ENCODE measurements around the gene GAS7. TPM values are rescaled to one million over a fixed set of nuclear protein-coding genes. Genes with fewer than 3 reads are reported as not detected.

Gene GAS7
- total RNA-seq, 1 experiment from 2014 or later, result 6.0 TPM

DNA sequence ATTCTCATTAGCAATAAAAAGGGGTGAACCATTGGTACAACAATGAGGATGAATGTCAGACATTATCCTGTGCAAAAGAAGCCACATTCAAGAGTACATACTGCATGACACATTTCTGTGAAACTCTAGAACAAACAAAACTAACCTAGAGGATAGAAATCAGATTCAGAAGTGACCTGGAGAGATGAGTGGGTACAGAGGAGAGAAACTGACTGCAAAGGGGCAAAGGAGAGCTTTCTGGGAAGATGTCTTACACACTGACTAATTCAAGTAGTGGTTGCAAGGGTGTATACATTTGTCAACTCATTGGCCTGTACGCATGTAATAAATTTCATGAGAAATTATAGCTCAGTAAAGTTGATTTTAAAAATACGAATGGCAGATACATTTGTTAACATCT, 115.6 kb downstream of the GAS7 start:
- no peak overlapping the region for H3K27ac Mint-ChIP-seq

More for the DNA sequence above, 115.6 kb downstream of the GAS7 start:
- H3K9ac ChIP-seq (ENCODE audit: extremely low read depth, insufficient read length, low read length), result no peak overlapping the region
- H3K27ac ChIP-seq (ENCODE audit: insufficient read length, low read depth, low read length), result no peak overlapping the region
- DNase-seq, result no peak
- no peak overlapping the region for H4K8ac ChIP-seq (replicated peaks; ENCODE audit: insufficient read length, low read depth, low read length)
- Mint-ChIP-seq H3K27me3 (ENCODE audit: low read depth) (no peaks in the 10 kb centered on the region), H3K4me3 (no peak overlapping the region), H3K9me3 (peaks cover 8 to 13% of the 10 kb centered on the region in 2 experiments), H3K36me3 (ENCODE audit: insufficient read depth in 1 of 3, low read depth in 3 of 3) (peaks cover 5 to 13% (median 8%) of the 10 kb centered on the region in 3 experiments; a peak in 6 of 7 replicates), H3K4me1 (peaks cover 0 to 4% of the 10 kb centered on the region in 2 experiments; a peak in 2 of 4 replicates)
- H3K18ac ChIP-seq (ENCODE audit: insufficient read length, low read depth, low read length), result no peak overlapping the region
- no peak overlapping the region for H3K14ac ChIP-seq (ENCODE audit: insufficient read depth, low read length)
- H2BK5ac ChIP-seq (ENCODE audit: insufficient read length, low read length), result no peak overlapping the region
- H3K79me1 ChIP-seq (ENCODE audit: insufficient read depth, low read depth, low read length, poor library complexity, severe bottlenecking), result no peaks in the 10 kb centered on the region
- H4K5ac ChIP-seq (ENCODE audit: insufficient read length, low read depth, low read length), result no peak overlapping the region
- no peaks in the 10 kb centered on the region for H3K27me3 ChIP-seq (ENCODE audit: insufficient read depth, low read length)
- H4K20me1 ChIP-seq (ENCODE audit: control insufficient read depth, insufficient read depth, insufficient read length), result no peaks in the 10 kb centered on the region
- TF ChIP-seq, protein P1, sequence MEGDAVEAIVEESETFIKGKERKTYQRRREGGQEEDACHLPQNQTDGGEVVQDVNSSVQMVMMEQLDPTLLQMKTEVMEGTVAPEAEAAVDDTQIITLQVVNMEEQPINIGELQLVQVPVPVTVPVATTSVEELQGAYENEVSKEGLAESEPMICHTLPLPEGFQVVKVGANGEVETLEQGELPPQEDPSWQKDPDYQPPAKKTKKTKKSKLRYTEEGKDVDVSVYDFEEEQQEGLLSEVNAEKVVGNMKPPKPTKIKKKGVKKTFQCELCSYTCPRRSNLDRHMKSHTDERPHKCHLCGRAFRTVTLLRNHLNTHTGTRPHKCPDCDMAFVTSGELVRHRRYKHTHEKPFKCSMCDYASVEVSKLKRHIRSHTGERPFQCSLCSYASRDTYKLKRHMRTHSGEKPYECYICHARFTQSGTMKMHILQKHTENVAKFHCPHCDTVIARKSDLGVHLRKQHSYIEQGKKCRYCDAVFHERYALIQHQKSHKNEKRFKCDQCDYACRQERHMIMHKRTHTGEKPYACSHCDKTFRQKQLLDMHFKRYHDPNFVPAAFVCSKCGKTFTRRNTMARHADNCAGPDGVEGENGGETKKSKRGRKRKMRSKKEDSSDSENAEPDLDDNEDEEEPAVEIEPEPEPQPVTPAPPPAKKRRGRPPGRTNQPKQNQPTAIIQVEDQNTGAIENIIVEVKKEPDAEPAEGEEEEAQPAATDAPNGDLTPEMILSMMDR (conservative IDR thresholded peaks at IDR 0.05), result no peak
- H2AK5ac ChIP-seq (ENCODE audit: insufficient read length, low read length), result no peak overlapping the region
- no peaks in the 10 kb centered on the region for H3K79me2 ChIP-seq (ENCODE audit: insufficient read depth, low read length)
- no peak overlapping the region for H2BK120ac ChIP-seq (ENCODE audit: low read depth, low read length, poor library complexity, severe bottlenecking)
- H4K91ac ChIP-seq (ENCODE audit: insufficient read length, low read depth, low read length), result no peak overlapping the region
- no peak overlapping the region for H2BK12ac ChIP-seq (ENCODE audit: insufficient read length, low read depth, low read length)
- H3K56ac ChIP-seq (ENCODE audit: insufficient read length, low read depth, low read length), result no peak overlapping the region
- no peak overlapping the region for H2AFZ ChIP-seq (ENCODE audit: low read length)
- no peaks in the 10 kb centered on the region for H3K4me1 ChIP-seq (ENCODE audit: insufficient read depth, low read length)
- H3K23ac ChIP-seq (ENCODE audit: insufficient read length, low read depth, low read length), result no peak overlapping the region
- no peak overlapping the region for H3T11ph ChIP-seq (ENCODE audit: low read length)
- H3K4me2 ChIP-seq (ENCODE audit: insufficient read depth, insufficient read length, low read length), result no peak overlapping the region
- H2BK20ac ChIP-seq (ENCODE audit: low read depth, low read length, poor library complexity, severe bottlenecking), result no peak overlapping the region
- WGBS (ENCODE audit: extremely low coverage, insufficient read length, low lambda C conversion rate), result no CpG with 5 or more reads among the region's 2 CpGs
- H3K23me2 ChIP-seq (ENCODE audit: insufficient read length, low read depth, low read length, poor library complexity, severe bottlenecking), result no peaks in the 10 kb centered on the region
- peaks cover 5% of the 10 kb centered on the region for H3K9me3 ChIP-seq (ENCODE audit: control insufficient read depth, low read depth, low read length)
- H3K4ac ChIP-seq (ENCODE audit: low read depth, low read length), result no peak overlapping the region
- H2BK15ac ChIP-seq (ENCODE audit: low read depth, low read length), result no peak overlapping the region
